GM21367 (cell line): ENCODE measurements around the gene WDR44.
"Not testable (repeated sequence)": the region's sequence is repeated elsewhere in the genome, so short reads cannot be mapped to it uniquely, and the experiment has no call there.

ENCODE experiments used
- ATAC-seq: cut with Tn5 transposase; IDR thresholded peaks from one replicate; pipeline ENCODE4 v1.9.1; 2021; ENCODE audit not compliant: unreplicated experiment

Gene WDR44

DNA sequence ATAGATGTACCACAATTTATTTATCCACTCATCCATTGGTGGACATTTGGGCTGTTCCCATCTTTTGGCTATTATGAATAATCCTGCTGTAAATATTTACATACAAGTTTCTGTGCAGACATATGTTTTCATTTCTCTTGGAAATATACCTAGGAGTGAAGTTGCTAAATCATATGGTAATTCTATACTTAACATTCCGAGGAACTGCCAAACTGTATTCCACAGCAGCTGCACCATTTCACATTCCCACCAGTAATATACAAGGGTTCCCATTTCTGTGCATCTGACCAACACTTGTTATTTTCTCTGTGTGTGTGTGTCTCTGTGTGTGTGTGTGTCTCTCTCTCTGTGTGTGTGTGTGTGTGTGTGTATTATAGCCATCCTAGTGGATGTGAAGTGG is 134.3 kb downstream of the WDR44 start:
- no peak for ATAC-seq

DNA sequence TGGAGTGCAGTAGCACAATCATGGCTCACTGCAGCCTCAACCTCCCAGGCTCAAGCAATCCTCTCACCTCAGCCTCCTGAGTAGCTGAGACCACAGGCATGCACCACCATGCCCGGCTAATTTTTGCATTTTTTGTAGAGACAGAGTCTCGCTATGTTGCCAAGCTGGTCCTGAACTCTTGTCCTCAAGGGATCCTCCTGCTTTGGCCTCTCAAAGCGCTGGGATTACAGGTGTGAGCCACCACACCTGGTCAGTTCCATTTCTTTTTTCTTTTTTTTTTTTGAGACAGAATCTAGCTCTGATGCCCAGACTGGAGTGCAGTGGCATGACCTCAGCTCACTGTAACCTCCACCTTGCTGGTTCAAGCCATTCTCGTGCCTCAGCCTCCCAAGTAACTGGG is 136.5 kb downstream of the WDR44 start:
- not testable (repeated sequence) for ATAC-seq

DNA sequence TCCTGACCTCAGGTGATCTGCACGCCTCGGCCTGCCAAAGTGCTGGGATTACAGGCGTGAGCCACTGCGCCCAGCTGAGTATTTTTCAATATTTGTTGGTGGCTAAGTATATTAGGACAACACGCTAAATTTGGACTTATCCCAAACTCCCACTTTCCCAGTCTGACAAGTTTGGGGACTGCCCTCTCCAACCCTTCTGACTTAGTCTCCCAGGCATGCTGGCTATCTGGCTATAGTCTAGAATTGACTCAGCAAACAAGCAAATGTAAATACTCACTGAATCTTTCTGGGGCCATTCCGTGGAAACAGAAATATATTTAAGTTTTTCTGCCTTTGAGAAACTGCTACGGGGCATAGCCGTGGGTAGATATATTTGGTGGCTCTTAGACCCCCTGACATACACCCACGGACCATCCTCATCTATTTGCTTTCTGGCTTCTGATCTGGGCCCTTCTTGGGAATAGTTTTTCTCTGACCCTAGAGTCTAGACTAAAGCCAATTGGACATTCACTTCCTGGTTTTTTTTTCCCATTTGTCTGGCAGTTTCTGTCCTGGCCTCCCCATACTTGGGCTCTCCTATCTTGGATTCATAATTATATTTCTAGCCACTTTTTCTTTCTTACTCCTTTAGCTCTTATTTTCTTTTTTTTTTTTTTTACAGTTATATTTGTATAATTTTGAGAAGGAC is 138.5 kb downstream of the WDR44 start:
- ATAC-seq: no peak

DNA sequence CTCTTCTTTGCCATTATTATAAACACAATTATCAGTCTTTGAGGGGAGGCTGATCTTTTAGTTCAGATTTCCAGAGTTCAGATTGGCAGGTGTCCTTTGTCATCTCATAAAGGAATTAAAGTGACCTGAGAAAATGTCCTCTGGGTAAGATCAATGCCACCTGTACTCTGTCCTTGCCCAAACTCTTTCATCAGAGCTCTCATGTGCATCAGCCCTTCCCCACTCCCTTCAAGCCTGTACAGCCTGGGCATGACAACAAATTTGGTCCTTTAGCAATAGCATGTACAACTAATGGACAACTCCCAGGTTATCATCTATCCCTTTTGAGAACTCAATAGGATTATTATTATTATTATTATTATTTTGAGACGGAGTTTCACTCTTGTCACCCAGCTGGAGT is 140.8 kb downstream of the WDR44 start:
- not testable (repeated sequence) for ATAC-seq

DNA sequence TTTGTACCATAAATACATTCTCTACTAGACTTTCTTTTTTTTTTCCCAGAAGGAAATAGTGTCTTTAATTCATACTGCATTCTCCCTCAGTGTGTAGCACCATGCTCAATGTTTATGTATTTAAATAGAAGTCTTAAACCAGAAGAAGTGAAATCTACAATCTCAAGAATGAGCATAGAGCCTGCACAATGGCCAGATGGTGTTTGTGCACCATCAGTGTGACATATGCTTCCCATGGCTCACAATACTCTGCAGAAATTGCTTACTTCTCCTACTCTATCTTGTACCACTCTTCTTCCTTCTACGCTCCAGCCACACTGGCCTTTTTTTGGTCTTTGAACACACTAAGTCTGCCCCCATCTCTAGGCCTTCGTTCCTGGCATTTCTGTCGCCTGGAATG is 147.1 kb downstream of the WDR44 start:
- no peak for ATAC-seq

DNA sequence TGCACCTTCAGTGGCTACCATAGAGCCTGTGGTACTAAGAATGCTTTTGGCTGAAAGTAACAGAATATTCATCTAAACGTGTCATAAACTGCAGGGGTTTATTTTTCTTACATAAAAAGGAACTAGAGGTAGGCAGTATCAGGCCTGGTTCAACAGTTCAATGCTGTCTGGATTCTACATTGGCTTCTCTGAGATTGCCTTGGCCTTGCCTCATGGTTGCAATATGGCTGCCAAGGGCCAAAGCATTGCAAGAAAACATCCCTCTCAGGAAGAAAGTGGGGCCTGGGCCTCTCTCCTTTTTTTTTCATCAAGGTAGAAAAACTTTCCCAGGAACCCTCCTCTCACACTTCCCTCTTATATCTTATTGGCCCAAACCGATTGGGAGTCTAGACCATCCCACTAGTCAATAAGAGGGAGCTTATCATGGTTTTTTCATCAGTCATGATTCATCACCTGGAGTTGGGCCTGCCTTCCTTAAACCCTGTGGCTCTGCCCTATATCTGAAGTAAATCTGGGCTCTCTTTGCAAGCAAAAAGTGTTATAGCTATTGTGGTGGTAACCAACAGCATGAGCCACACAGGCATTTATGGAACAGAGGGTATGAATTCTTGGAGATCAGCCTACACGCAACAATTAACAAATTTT is 147.9 kb downstream of the WDR44 start:
- no peak for ATAC-seq

DNA sequence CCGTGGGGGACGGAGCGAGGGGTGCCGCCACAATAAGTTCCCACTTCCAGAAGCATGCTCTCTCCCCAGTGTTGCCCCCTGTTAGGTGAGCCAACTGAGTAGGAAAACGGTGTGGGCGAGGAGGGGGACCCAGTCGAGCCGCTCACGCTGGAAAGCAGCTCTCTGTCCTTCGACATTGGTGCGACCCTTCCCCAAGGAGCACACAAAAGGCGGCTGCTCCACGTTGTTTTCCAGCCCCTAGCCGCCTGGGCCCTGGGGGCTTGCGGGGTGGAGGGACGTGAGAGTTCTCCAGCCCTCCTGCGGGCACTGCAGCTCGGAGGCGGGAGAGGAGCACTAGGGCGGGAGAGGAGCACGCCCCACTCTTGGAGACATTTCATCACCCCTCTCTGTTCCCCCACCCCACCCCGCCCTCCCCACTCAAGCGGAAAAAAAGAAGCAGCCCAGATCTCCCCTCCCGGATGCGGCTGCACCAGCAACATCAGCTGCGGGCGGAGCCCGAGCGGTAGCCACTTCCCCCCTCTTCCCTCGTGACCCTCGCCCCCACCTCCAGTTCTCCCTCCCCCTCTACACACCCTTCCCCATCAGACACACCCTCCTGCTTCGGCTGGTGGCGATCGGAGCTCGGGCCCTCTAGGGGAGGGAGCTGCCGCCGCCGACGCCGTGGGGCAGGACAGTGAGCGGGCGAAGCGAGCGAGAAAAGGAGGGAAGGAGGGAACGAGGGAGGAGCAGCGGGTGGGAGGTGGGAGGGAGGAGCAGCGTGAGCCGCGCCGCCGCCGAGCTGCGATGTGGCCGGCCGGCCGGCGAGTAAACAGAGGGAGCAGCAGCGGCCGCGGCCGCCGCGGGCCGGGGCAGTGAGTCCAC is 149.4 kb downstream of the WDR44 start, which contains the start of gene DOCK11:
Gene DOCK11, plus strand, starts transcription at position 755 of the 861 bp plus-strand sequence. CDS start 157 bp downstream, outside the sequence.
- ATAC-seq: peak; percentile 52

DNA sequence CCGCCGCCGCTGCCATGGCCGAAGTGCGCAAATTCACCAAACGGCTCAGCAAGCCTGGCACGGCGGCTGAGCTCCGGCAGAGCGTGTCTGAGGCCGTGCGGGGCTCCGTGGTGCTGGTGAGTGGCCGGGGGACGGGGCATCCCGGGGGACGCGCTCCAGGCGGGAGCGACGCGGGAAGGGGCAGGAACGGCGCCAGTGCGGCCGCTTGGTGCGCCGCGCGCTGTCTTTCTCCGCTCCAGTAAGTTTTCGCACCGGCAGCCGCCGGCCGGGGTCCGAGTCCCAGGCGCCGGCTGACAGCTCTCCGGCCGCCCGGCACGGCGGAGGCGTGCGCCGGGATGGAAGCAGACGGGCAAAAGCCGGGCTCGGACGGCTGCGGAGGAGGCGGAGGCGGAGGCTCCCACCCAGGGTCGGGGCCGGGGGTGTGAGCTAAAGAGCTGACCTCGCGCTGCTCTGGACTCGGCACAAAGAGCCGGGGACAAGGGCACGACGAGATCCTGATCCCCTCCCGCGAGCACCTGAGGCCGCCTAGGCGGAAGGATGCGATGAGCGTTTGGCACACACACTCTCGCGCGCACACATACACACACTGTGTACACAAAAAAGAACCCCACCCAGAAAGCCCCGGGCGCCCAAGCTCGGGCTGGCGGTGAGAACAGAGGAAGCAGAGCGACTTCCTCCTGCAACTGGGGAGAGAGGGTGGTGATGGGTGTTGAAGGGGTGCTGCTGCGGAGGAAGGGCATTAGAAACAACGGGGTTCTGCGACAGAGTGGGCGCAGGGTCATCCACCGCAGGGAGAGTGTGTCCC is 150.3 kb downstream of the WDR44 start:
- ATAC-seq: peak; percentile 59

DNA sequence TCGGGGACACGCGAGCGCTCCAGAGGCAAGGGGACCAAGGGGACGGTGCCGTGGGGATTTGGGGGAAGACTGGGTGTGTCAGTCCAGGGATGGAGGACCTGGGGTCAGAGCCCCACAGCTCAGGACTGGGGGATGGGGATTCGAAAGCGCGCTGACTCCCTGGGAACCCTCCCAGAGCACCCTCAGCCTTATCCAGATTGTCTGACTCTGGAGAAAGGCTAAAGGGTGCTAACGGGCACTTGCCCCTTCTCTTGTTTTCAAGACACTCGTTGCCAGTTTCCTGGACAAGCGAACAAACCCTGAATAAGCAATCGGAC is 150.8 kb downstream of the WDR44 start:
- peak; percentile 11 for ATAC-seq

DNA sequence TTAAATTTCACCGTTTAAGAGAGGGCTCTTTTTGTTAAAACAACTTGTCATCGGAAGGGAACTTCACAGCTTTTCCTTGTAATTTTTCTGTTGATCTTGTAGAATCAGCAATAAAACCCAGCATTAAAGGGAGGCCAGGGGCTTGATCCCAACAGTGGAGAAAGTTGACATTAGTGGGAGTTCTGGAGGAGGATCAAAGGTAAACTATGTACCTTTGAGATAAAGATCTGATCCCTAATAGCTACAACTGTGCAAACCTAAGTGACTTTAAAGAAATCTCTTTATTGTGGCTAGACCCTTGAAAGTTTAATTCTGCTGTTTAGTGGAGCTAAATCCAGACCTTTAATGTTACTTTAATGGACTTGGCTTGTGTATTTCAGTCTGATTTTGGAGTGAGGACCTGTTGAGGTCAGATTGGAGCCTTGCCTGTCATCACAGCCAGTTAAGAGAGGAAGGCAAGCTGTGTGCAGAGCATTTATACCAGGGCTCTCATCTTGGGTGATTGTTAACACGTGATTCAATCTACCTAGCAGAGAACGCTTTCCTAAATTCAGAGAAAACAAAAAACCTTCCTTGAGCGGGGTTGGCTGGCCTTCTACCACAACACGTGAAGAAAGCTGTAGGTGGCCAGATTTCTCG is 151.4 kb downstream of the WDR44 start:
- no peak for ATAC-seq

DNA sequence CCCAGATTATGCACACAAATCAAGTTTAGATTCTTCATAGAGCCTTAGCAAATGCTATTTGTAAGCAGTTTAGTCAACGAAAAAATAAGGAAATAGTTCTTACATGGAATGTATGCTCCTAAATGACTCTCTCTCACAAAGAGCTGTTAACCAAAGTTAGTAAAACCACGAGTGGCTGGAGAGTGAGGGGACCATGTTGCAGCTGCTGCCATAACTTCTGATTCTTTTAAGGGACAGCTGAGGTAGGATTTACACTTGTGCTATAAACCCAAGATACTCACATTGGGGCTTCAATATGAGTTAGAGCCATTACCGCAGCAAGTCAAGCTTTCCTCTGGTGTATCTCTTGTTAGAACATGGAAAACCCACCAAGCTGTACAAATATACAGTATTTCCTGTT is 152.4 kb downstream of the WDR44 start:
- no peak for ATAC-seq

DNA sequence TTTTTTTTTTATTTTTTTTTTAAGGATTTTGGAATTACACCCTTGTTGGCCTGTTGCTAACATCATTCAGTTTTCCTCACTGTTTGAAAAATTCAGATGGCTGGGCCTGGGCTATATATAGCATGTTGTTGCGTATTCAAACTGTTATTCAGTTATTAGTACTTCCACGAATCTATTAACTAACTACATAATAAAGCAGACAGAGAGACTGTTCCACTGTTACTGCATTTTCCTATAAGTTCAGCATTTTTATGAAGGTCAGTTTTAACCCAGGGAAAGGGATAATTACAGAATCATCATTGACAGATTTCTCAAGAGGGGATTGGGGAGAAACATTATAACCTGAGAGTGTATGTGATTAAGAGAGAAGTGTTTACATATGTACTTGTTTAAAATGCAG is 152.8 kb downstream of the WDR44 start:
- ATAC-seq: no peak

DNA sequence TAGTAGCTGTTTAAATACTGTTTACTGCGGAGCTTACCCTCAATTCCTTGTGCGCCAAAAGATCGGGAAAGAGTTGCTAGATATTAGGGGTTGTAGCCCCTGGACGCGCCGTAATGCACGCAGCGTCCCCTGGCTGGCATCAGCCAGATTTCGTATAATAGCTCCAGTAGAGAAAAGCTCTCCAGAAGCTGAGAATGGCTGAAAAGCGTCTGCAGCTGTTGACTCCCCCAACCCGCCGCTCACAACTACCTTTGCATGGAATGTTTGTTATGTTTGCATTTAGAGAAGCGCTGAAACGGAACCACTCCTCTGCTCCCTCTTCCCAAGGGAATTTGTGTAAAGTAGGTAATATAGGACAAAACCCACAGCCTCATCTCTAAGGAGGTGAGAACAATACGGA is 153.4 kb downstream of the WDR44 start:
- no peak for ATAC-seq
